Kasumi-1 (cell line): ENCODE data around the gene SHISAL1.
A peak's percentile ranks its signal among the peaks of the same experiment; 100 is the strongest.
"Not testable (repeated sequence)": the region's sequence is repeated elsewhere in the genome, so short reads cannot be mapped to it uniquely, and the experiment has no call there.

Source experiments
- DNase-seq, 2 experiments: peaks; one replicate each; lab custom pipeline; 2025; lab: John Stamatoyannopoulos, UW

Gene SHISAL1

GRCh38 chr22:44328326-44328725, 15.6 kb upstream of the SHISAL1 start:
- no peak for DNase-seq

- no peak for DNase-seq
Observed at GRCh38 chr22:44326491-44326885, 13.7 kb upstream of the SHISAL1 start.

DNA sequence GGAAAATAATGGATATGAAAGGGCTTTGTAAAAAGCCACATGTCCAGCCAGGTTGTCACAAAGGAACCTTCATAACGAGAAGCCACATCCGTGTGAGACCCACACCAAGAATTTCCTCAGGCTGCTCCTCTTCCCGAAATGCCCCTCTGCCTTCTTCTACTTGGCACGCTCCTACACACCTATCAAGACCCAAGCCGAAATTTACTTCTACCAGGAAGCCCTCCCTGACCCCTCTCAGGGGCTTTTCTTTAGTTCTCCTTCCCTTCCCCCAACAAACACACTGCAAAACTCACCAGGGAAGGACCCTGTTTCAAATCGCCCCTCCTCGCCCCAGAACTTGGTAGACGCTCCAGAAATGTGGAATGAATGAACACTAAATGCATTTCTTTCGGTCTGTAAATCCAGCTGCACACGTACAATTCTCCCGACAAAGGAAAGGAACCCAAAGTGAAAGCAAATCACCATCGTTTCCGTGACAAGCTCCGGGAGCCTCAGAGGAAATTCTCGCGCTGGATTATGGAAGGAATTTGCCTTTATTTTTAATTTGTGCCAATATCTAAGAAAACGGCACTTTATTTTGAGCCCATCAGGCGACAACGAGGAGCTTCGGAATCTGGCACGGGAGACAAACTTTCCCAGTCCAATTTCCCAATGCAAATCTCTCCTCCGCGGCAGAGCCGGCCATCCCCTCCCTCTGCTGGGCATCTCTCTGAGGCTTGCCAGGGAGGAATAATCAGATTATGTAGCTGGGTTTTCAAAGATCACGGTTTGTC, 13.2 kb upstream of the SHISAL1 start:
- no peak for DNase-seq

DNA sequence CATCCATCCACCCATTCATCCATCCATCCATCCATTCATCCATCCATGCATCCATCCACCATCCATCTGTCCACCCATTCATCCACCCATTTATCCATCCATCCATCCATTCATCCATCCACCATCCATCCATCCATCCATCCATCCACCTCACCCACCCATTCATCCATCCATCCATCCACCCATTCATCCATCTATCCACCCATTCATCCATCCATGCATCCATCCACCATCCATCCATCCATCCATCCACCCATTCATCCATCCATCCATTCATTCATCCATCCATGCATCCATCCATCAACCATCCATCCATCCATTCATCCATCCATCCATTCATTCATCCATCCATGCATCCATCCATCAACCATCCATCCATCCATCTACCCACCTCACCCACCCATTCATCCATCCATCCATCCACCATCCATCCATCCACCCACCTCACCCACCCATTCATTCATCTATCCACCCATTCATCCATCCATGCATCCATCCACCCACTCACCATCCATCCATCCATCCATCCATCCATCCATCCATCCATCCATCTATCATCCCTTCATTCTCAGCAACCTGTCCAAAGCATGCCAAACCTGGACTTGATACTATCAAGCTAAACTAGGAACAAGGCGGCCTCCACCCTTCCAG, 10.5 kb upstream of the SHISAL1 start:
- DNase-seq, result not testable (repeated sequence)

DNA sequence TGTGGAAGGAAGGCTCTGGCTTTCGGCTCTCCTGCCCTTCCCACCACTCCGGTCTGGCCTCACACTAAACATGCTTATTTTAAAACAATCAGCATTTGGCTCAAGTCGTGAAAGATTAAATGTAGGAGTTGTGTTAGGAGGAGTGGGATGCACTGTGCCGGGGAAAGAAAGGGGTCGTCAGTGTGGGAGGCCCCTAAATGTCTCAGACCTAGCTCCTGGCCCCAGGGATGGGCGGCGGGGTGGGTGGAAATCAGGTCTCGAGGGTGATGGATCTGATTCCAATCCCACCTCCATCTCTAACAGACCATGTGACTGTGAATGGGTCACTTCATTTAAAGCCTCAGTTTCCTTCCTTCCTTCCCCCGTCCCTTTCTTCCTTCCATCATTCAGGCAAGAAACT, 6.9 kb upstream of the SHISAL1 start:
- DNase-seq, result no peak

DNA sequence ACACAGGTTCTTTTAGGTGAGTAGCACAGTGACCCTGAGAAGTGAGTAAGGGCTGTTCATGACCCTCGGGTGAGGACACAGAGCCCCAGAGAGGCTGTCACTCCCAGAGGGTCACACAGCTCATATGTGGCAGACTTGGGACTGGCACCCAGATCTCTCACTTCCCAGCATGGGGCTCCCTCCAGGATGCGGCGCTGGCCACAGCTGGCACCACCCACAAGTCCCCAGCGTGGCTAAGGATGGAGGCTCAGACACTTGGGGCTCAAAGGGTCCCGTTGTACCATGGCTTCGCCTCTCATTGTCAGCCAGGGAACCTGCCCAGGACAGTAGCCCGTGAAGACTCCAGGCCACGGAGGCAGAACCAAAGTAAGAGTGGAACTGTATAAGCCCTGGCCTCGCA, 6.0 kb upstream of the SHISAL1 start:
- no peak for DNase-seq

GRCh38 chr22:44317886-44318637, 5.3 kb upstream of the SHISAL1 start:
- DNase-seq, result no peak

GRCh38 chr22:44317123-44317444, 4.3 kb upstream of the SHISAL1 start:
- no peak for DNase-seq

GRCh38 chr22:44316393-44317122, 3.8 kb upstream of the SHISAL1 start:
- no peak for DNase-seq

DNA sequence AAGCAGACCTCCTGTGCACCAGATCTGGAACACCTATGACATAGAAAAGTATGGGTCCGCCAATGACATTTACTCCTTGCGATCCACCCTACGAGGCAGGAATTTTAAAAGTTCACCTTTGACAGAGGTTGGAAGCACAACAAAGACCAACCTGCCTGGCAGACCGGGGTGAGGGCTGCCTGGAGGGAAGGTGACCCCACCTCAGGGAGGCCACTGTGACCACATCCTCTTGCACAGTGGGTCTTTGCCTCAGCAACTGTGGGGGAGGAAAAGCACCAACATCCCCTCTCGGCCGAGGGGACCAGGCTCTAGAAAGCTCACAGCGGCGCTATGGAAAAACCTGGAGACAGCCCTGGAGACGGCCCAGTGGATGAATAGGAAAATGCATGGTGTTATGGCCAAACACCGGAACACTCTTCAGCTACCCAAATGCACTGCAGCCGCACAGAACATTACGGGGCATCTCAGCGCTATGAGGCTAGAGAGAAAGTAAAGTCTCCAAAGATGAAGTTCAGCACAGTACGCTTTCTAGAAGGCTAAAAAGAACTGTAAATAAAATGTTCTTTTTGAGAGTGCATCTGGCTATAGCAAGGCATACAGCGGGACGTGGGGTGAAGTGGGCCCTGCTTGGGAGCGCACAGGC, 1.8 kb upstream of the SHISAL1 start:
- no peak for DNase-seq

DNA sequence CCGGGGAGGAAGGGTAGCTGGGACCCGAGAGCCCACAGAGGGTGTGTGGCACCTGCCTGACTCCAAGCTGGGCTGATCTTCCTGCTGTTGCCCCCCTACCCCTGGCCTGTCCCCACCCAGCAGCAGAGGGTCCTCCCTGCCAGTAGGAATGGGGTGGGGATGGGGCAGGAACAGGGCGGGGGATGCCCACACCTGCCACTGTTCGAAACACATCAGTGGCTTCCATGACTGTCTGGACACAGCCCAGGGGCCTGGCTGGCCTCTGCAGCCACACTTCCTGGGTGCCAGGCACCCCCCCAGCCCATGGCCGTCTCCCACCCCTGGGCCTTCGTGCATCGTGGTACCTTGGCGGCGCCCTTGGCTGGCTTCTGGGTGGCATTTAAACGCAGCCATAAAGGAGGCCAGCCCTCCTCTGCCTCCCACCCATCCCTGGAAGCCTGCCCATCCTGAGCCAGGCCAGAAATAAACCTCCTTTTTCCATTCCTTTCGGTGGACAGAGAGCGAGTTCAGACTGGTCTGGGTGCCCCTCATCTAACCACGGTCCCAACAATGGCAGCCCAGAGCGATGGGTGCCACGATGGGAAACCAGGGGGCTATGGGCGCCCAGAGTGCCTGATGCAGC, 745 bp upstream of the SHISAL1 start:
- DNase-seq, result no peak

DNA sequence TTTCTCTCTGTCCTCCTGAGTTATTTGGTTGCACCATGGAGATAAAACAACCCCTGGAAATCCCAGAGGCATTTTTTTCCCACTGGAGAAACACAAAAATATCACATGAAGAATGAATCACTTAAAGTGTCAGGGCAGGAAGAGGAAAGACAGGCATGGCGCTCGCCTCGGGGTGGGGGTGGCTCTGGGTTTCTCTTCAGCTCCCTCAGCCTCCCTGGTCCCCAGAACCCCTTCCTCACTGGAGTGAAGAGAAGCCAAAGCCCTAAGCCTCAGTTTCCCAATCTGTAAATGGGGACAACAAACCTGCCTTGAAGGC, 938 bp downstream of the SHISAL1 start:
- DNase-seq, result no peak

DNA sequence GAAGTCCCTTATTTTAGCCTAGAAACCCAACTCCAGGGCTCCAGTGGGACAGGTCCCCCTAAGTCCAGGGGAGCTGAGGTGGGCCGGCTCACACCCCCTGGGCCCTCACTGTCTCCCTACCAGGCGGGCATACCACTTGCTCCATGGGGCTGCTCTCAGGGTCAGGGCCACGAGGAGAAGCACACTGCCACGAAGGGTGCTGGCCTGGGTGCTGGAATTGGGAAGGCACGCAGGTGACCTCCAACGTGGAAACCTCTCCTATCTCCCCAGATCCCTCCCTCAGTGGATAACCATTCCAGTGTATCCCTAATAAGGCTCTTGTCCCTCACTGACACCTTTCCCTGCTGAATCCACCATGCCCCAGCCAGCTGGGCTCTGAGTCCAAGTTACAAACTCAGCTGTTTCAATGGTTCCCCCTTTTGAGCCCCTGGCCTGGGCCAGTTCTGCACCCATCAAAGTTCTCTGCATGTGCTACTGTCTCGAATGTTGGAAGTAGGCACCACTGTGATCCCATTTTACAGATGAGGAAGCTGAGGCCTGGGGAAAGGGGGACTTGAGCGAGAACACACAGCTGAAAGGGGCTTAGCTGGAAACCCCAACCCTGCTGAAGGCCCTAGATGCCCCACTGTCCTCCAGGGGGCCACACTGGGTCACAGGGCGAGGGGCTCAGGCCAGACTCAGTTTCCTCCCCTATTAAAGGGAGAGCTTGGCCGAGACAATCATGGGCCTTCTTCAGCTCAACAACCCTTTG, 1.5 kb downstream of the SHISAL1 start:
- DNase-seq, result no peak

DNA sequence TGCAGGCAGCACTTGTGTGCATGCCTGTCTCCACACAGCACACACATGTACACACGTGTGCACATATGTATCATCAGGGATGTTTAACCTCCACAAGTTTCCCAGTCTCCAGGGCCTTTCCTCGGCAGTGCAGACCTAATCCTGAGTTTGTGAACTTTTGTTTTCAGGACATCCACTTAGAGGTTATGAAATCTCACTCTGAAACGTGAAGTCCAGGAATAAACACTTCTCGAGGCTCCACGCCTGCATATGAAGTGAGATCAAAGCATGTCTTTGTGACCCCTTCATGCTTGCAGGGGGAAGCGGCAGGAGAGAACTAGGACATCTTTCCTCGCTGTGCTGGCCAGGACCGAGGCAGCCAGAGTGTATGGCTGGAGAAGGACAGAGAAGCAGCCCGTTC, 3.1 kb downstream of the SHISAL1 start:
- no peak for DNase-seq

DNA sequence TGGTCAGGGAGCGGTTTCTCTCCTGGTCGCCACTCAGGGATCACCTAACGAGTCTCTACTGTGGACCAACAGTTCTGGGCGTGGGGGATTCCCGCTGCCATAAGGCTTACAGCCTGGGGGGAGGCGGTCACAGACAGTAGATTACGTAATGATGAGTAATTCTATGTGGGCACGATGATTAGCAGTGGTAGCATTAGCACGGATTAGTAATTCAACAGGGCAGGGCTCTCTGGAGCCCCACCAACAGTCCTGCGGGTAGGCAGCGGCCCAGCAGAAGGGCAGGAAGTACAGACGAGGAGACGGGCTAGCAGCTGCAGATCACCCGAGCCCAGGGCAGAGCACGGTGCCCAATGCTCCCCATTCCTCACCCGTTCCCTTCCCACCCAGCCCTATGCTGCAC, 3.6 kb downstream of the SHISAL1 start:
- peak in 1 of 2 experiments; percentile 3 for DNase-seq

- DNase-seq, result no peak
Observed at GRCh38 chr22:44307509-44308169, 5.1 kb downstream of the SHISAL1 start.

- DNase-seq, result no peak
Observed at GRCh38 chr22:44305888-44306287, 6.9 kb downstream of the SHISAL1 start.

- no peak for DNase-seq
Observed at GRCh38 chr22:44305455-44305854, 7.3 kb downstream of the SHISAL1 start.

DNA sequence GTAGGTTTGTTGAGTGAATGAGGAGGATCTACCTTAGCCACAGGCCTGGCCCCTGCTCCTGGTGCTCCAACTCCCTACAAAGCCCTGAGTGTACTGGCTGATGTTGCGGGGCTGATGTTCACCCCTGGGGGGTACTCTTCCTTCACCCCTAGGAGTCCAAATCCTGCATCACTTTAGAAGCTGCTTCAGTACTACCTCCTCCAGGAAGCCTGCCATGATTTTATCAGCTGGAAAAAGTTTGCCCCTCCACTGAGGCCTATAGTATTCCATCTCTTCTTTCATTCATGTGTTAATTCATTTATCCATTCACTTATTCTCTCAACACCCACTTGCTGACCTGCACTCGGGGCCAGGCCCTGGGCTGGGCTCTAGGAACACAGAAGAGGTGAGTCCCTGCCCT, 7.8 kb downstream of the SHISAL1 start:
- DNase-seq, result no peak

DNA sequence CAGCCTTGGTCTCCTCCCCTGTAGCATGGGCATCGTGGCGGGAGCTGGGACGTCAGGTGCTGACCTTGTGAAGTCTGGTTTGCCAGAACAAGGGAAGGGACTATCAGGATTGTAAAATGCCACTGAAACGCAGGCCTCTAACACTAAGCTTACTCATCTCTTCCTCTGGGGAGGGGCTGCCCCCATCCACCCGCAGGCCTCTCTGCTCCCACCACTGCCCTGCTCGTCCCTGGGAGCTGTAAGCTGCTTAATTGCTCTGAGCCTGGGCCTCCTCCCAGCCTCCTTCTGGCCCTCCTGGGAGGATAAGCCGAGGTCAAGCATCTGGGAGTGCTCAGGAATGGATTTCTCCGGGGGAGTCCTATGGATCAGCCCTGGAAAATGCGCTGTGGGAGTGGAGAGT, 8.4 kb downstream of the SHISAL1 start:
- no peak for DNase-seq
